GM23338 (cell line): ENCODE results near the gene CLIC3. TPM values are rescaled to one million over a fixed set of nuclear protein-coding genes. Genes with fewer than 3 reads are reported as not detected.

Experiments used
- ATAC-seq: fragments of 200-7000 bp; cut with Tn5 transposase; 3 replicates; pipeline ENCODE4 v1.9.1; 2020
- DNase-seq: peaks from one replicate; pipeline ENCODE4 v3.0.0-alpha.2; 2015; ENCODE audit warnings: low spot score
- H2AFZ ChIP-seq: fragments of 200-600 bp; sonication (generic); 2 replicates; pipeline ENCODE4 v1.8.0; 2016; ENCODE audit warnings: antibody characterized with exemption, mild to moderate bottlenecking, moderate library complexity
- H3F3A ChIP-seq: fragments of 200-600 bp; sonication (generic); replicated peaks from 2 replicates; pipeline ENCODE4 v1.8.0; 2017; ENCODE audit warnings: antibody characterized with exemption, mixed run types, low read depth
- H3K27ac ChIP-seq: fragments of 200-600 bp; sonication (generic); 2 replicates; pipeline ENCODE4 v1.6.1; 2016; ENCODE audit warnings: low read depth
- H3K27me3 ChIP-seq: fragments of 200-600 bp; sonication (generic); 2 replicates; pipeline ENCODE4 v1.8.0; 2016; ENCODE audit warnings: mild to moderate bottlenecking, mixed run types, moderate library complexity; ENCODE audit not compliant: insufficient read depth
- H3K36me3 ChIP-seq: fragments of 200-600 bp; sonication (generic); 2 replicates; pipeline ENCODE4 v1.8.0; 2016; ENCODE audit warnings: mild to moderate bottlenecking; ENCODE audit not compliant: insufficient read depth
- H3K4me1 ChIP-seq: fragments of 200-600 bp; sonication (generic); 2 replicates; pipeline ENCODE4 v1.8.0; 2016; ENCODE audit warnings: mild to moderate bottlenecking, moderate library complexity; ENCODE audit not compliant: insufficient read depth
- H3K4me2 ChIP-seq: fragments of 200-600 bp; sonication (generic); 2 replicates; pipeline ENCODE4 v1.7.1; 2017; ENCODE audit warnings: mixed run types
- H3K4me3 ChIP-seq: fragments of 200-600 bp; sonication (generic); 2 replicates; pipeline ENCODE4 v1.6.1; 2016; ENCODE audit warnings: mixed run types
- H3K79me2 ChIP-seq: fragments of 200-600 bp; sonication (generic); replicated peaks from 2 replicates; pipeline ENCODE4 v1.8.0; 2017; ENCODE audit warnings: mild to moderate bottlenecking; ENCODE audit not compliant: insufficient read depth
- H3K9me2 ChIP-seq: fragments of 200-600 bp; sonication (generic); 2 replicates; pipeline ENCODE4 v1.8.0; 2017; ENCODE audit not compliant: insufficient read depth
- H4K20me1 ChIP-seq: fragments of 200-600 bp; sonication (generic); replicated peaks from 2 replicates; pipeline ENCODE4 v1.8.0; 2017; ENCODE audit warnings: mild to moderate bottlenecking; ENCODE audit not compliant: insufficient read depth
- H3K27ac Mint-ChIP-seq: 2 replicates; pipeline ENCODE4 v1.8.0; 2020; ENCODE audit warnings: inconsistent platforms, mild to moderate bottlenecking, moderate library complexity, mixed read lengths
- H3K27me3 Mint-ChIP-seq: 3 replicates; pipeline ENCODE4 v1.8.0; 2022; ENCODE audit warnings: low read depth, mild to moderate bottlenecking, moderate library complexity, mixed read lengths, inconsistent platforms; ENCODE audit not compliant: insufficient read depth, poor library complexity
- H3K36me3 Mint-ChIP-seq: 3 replicates; pipeline ENCODE4 v1.8.0; 2021; ENCODE audit warnings: low read depth, mild to moderate bottlenecking, inconsistent platforms, moderate library complexity, mixed read lengths
- H3K4me1 Mint-ChIP-seq: 3 replicates; pipeline ENCODE4 v1.8.0; 2020; ENCODE audit warnings: mild to moderate bottlenecking, inconsistent platforms, mixed read lengths
- H3K4me3 Mint-ChIP-seq: 3 replicates; pipeline ENCODE4 v1.8.0; 2021; ENCODE audit warnings: moderate library complexity, mild to moderate bottlenecking, inconsistent platforms, mixed read lengths
- H3K9me3 Mint-ChIP-seq: 3 replicates; pipeline ENCODE4 v1.8.0; 2020; ENCODE audit warnings: moderate library complexity, mild to moderate bottlenecking, inconsistent platforms, mixed read lengths
- ZNF114 ChIP-seq: fragments of 250-450 bp; sonication (Bioruptor Pico); IDR thresholded peaks from 2 replicates; pipeline ENCODE4 v1.5.0; 2020; ENCODE audit warnings: mild to moderate bottlenecking, moderate library complexity
- polyA plus RNA-seq: library from polyadenylated mRNA; unstranded; fragments of >200 nt; fragmentation: Nextera tagmentation; extraction: Ambion mirVana; gene quantifications from 2 replicates; pipeline ENCODE4 v1.2.1, GENCODE V29; 2016
- total RNA-seq: library from RNA; depleted of rRNA; stranded (reverse); fragments of >200 nt; shearing (Covaris generic); gene quantifications from 2 replicates; pipeline ENCODE4 v1.2.3, GENCODE V29; 2014
- TF ChIP-seq, protein P1 (sequence below): IDR thresholded peaks from one replicate; pipeline ENCODE4 v1.6.1; 2018; ENCODE audit warnings: antibody characterized with exemption; ENCODE audit not compliant: unreplicated experiment
- TF ChIP-seq, protein P2 (sequence below), 2 experiments: fragments of 200-600 bp in 1 of 2; sonication (generic) in 1 of 2; conservative IDR thresholded peaks; 2 replicates each; pipeline versions ENCODE4 v1.5.1 to v1.6.1; 2016 to 2017; ENCODE audit warnings: antibody characterized with exemption in 2 of 2, low read depth in 2 of 2, mild to moderate bottlenecking in 2 of 2, moderate library complexity in 1 of 2
- TF ChIP-seq, protein P3 (sequence below): fragments of 250-450 bp; sonication (Bioruptor Pico); IDR thresholded peaks from 2 replicates; pipeline ENCODE4 v1.5.0; 2020; ENCODE audit warnings: mild to moderate bottlenecking, moderate library complexity

CLIC3 gene
- total and polyA plus RNA-seq, 2 experiments from 2014 or later = 0.53 to 0.56 TPM

DNA sequence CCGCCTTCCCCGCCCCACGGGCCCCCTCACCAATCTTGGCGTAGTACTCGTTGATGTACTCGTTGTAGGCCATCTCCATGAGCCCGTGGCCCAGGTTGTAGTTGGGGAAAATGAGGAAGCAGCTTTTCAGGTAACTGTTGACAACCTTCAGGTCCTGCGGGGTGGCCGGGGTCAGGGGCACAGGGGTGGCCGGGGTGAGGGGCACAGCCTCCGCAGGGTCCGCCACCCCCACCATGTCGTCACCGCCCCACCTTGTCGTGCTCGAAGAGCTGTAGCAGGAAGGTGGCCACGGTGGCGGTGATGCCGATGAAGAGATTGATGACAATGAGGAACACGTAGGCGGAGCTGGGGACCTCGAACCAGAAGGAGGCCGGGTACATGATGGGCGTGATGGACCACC is 14.8 kb upstream of the CLIC3 start:
- no peaks in the 10 kb centered on the region for H3K4me1 Mint-ChIP-seq
- Histone ChIP-seq H3K27me3 (no peaks in the 10 kb centered on the region), H3K4me2 (no peak overlapping the region), H3K27ac (no peak overlapping the region), H3K4me1 (no peaks in the 10 kb centered on the region), H3F3A (no peaks in the 10 kb centered on the region), H3K4me3 (no peak overlapping the region), H3K36me3 (no peaks in the 10 kb centered on the region), H3K79me2 (no peaks in the 10 kb centered on the region), H4K20me1 (no peaks in the 10 kb centered on the region), H3K9me2 (no peaks in the 10 kb centered on the region), H2AFZ (no peak overlapping the region)
- H3K9me3 Mint-ChIP-seq = peaks cover 2% of the 10 kb centered on the region
- H3K27ac Mint-ChIP-seq = no peak overlapping the region
- no peak overlapping the region for H3K4me3 Mint-ChIP-seq
- TF ChIP-seq, protein P1, sequence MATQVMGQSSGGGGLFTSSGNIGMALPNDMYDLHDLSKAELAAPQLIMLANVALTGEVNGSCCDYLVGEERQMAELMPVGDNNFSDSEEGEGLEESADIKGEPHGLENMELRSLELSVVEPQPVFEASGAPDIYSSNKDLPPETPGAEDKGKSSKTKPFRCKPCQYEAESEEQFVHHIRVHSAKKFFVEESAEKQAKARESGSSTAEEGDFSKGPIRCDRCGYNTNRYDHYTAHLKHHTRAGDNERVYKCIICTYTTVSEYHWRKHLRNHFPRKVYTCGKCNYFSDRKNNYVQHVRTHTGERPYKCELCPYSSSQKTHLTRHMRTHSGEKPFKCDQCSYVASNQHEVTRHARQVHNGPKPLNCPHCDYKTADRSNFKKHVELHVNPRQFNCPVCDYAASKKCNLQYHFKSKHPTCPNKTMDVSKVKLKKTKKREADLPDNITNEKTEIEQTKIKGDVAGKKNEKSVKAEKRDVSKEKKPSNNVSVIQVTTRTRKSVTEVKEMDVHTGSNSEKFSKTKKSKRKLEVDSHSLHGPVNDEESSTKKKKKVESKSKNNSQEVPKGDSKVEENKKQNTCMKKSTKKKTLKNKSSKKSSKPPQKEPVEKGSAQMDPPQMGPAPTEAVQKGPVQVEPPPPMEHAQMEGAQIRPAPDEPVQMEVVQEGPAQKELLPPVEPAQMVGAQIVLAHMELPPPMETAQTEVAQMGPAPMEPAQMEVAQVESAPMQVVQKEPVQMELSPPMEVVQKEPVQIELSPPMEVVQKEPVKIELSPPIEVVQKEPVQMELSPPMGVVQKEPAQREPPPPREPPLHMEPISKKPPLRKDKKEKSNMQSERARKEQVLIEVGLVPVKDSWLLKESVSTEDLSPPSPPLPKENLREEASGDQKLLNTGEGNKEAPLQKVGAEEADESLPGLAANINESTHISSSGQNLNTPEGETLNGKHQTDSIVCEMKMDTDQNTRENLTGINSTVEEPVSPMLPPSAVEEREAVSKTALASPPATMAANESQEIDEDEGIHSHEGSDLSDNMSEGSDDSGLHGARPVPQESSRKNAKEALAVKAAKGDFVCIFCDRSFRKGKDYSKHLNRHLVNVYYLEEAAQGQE = no peak
- TF ChIP-seq, protein P2, sequence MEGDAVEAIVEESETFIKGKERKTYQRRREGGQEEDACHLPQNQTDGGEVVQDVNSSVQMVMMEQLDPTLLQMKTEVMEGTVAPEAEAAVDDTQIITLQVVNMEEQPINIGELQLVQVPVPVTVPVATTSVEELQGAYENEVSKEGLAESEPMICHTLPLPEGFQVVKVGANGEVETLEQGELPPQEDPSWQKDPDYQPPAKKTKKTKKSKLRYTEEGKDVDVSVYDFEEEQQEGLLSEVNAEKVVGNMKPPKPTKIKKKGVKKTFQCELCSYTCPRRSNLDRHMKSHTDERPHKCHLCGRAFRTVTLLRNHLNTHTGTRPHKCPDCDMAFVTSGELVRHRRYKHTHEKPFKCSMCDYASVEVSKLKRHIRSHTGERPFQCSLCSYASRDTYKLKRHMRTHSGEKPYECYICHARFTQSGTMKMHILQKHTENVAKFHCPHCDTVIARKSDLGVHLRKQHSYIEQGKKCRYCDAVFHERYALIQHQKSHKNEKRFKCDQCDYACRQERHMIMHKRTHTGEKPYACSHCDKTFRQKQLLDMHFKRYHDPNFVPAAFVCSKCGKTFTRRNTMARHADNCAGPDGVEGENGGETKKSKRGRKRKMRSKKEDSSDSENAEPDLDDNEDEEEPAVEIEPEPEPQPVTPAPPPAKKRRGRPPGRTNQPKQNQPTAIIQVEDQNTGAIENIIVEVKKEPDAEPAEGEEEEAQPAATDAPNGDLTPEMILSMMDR (conservative IDR thresholded peaks at IDR 0.05; ENCODE audit: low read depth in 2 of 2) = no peak
- TF ChIP-seq, protein P3, sequence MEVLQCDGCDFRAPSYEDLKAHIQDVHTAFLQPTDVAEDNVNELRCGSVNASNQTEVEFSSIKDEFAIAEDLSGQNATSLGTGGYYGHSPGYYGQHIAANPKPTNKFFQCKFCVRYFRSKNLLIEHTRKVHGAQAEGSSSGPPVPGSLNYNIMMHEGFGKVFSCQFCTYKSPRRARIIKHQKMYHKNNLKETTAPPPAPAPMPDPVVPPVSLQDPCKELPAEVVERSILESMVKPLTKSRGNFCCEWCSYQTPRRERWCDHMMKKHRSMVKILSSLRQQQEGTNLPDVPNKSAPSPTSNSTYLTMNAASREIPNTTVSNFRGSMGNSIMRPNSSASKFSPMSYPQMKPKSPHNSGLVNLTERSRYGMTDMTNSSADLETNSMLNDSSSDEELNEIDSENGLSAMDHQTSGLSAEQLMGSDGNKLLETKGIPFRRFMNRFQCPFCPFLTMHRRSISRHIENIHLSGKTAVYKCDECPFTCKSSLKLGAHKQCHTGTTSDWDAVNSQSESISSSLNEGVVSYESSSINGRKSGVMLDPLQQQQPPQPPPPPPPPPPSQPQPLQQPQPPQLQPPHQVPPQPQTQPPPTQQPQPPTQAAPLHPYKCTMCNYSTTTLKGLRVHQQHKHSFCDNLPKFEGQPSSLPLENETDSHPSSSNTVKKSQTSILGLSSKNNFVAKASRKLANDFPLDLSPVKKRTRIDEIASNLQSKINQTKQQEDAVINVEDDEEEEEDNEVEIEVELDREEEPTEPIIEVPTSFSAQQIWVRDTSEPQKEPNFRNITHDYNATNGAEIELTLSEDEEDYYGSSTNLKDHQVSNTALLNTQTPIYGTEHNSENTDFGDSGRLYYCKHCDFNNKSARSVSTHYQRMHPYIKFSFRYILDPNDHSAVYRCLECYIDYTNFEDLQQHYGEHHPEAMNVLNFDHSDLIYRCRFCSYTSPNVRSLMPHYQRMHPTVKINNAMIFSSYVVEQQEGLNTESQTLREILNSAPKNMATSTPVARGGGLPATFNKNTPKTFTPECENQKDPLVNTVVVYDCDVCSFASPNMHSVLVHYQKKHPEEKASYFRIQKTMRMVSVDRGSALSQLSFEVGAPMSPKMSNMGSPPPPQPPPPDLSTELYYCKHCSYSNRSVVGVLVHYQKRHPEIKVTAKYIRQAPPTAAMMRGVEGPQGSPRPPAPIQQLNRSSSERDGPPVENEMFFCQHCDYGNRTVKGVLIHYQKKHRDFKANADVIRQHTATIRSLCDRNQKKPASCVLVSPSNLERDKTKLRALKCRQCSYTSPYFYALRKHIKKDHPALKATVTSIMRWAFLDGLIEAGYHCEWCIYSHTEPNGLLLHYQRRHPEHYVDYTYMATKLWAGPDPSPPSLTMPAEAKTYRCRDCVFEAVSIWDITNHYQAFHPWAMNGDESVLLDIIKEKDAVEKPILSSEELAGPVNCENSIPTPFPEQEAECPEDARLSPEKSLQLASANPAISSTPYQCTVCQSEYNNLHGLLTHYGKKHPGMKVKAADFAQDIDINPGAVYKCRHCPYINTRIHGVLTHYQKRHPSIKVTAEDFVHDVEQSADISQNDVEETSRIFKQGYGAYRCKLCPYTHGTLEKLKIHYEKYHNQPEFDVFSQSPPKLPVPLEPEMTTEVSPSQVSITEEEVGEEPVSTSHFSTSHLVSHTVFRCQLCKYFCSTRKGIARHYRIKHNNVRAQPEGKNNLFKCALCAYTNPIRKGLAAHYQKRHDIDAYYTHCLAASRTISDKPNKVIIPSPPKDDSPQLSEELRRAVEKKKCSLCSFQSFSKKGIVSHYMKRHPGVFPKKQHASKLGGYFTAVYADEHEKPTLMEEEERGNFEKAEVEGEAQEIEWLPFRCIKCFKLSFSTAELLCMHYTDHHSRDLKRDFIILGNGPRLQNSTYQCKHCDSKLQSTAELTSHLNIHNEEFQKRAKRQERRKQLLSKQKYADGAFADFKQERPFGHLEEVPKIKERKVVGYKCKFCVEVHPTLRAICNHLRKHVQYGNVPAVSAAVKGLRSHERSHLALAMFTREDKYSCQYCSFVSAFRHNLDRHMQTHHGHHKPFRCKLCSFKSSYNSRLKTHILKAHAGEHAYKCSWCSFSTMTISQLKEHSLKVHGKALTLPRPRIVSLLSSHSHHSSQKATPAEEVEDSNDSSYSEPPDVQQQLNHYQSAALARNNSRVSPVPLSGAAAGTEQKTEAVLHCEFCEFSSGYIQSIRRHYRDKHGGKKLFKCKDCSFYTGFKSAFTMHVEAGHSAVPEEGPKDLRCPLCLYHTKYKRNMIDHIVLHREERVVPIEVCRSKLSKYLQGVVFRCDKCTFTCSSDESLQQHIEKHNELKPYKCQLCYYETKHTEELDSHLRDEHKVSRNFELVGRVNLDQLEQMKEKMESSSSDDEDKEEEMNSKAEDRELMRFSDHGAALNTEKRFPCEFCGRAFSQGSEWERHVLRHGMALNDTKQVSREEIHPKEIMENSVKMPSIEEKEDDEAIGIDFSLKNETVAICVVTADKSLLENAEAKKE (CRISPR knock-in tag) = no peak
- no peak for TF ChIP-seq ZNF114 (CRISPR knock-in tag)
- DNase-seq (no peak), ATAC-seq (no peak)
- peaks cover 1% of the 10 kb centered on the region for H3K27me3 Mint-ChIP-seq
- H3K36me3 Mint-ChIP-seq = no peaks in the 10 kb centered on the region; the same call in 2 of the 3 replicates
